ENCODE data around the gene PIEZO2.

Gene PIEZO2

GRCh38 chr18:11089931-11090715 is 59.2 kb downstream of the PIEZO2 start:
- H3K4me2 ChIP-seq (ENCODE audit: low read length) = no peak overlapping the region

GRCh38 chr18:11081009-11081532 is 68.3 kb downstream of the PIEZO2 start:
- no peak overlapping the region for H3K4me3 ChIP-seq (ENCODE audit: low read depth, low read length, poor library complexity, severe bottlenecking)
- no peaks in the 10 kb centered on the region for H3K4me1 ChIP-seq (ENCODE audit: insufficient read depth, low read length, severe bottlenecking)
- H3K9me3 ChIP-seq (ENCODE audit: low read length) = no peaks in the 10 kb centered on the region
- no peak overlapping the region for H2AFZ ChIP-seq (ENCODE audit: low read length)
- H4K20me1 ChIP-seq (ENCODE audit: insufficient read depth, low read length) = no peaks in the 10 kb centered on the region
- TF ChIP-seq CTCF (IDR thresholded peaks at IDR 0.05; ENCODE audit: low read length) (no peak), EZH2 (IDR thresholded peaks at IDR 0.05; ENCODE audit: borderline replicate concordance, low read length) (no peak)
- H3K4me2 ChIP-seq (ENCODE audit: low read length) = no peak overlapping the region
- H3K36me3 ChIP-seq (ENCODE audit: insufficient read depth, low read length) = no peaks in the 10 kb centered on the region
- H3K27ac ChIP-seq (ENCODE audit: low read depth, low read length, poor library complexity, severe bottlenecking) = no peak overlapping the region
- no peaks in the 10 kb centered on the region for H3K9me2 ChIP-seq (ENCODE audit: low read depth, low read length)
- no peaks in the 10 kb centered on the region; the same call in none of the 2 replicates for H3K27me3 ChIP-seq (ENCODE audit: insufficient read depth, low read length)
- no peaks in the 10 kb centered on the region for H3F3A ChIP-seq (ENCODE audit: insufficient read depth, low read length)
- no peak overlapping the region for H3K9ac ChIP-seq (ENCODE audit: low read length)
- H3K79me2 ChIP-seq (ENCODE audit: insufficient read depth, low read length) = no peaks in the 10 kb centered on the region

More at GRCh38 chr18:11089931-11090715, 59.2 kb downstream of the PIEZO2 start:
- Histone ChIP-seq H2AFZ (ENCODE audit: low read length) (no peak overlapping the region), H3K9me3 (ENCODE audit: low read length) (no peaks in the 10 kb centered on the region), H3K9me2 (ENCODE audit: low read depth, low read length) (no peaks in the 10 kb centered on the region), H3K27ac (ENCODE audit: low read depth, low read length, poor library complexity, severe bottlenecking) (no peak overlapping the region), H3K4me3 (ENCODE audit: low read depth, low read length, poor library complexity, severe bottlenecking) (no peak overlapping the region), H4K20me1 (ENCODE audit: insufficient read depth, low read length) (no peaks in the 10 kb centered on the region), H3K79me2 (ENCODE audit: insufficient read depth, low read length) (no peaks in the 10 kb centered on the region), H3K27me3 (ENCODE audit: insufficient read depth, low read length) (no peaks in the 10 kb centered on the region; the same call in 1 of the 2 replicates), H3K36me3 (ENCODE audit: insufficient read depth, low read length) (no peaks in the 10 kb centered on the region), H3F3A (ENCODE audit: insufficient read depth, low read length) (no peaks in the 10 kb centered on the region), H3K4me1 (ENCODE audit: insufficient read depth, low read length, severe bottlenecking) (no peaks in the 10 kb centered on the region), H3K9ac (ENCODE audit: low read length) (no peak overlapping the region)
- no peak for TF ChIP-seq CTCF (IDR thresholded peaks at IDR 0.05; ENCODE audit: low read length)
- no peak for TF ChIP-seq EZH2 (IDR thresholded peaks at IDR 0.05; ENCODE audit: borderline replicate concordance, low read length)

- H3K9ac ChIP-seq (ENCODE audit: low read length) = no peak overlapping the region
- no peak for TF ChIP-seq EZH2 (IDR thresholded peaks at IDR 0.05; ENCODE audit: borderline replicate concordance, low read length)
- no peak for TF ChIP-seq CTCF (IDR thresholded peaks at IDR 0.05; ENCODE audit: low read length)
- H3K9me2 ChIP-seq (ENCODE audit: low read depth, low read length) = no peaks in the 10 kb centered on the region
- H3K27me3 ChIP-seq (ENCODE audit: insufficient read depth, low read length) = no peaks in the 10 kb centered on the region; the same call in none of the 2 replicates
- H4K20me1 ChIP-seq (ENCODE audit: insufficient read depth, low read length) = no peaks in the 10 kb centered on the region
- H2AFZ ChIP-seq (ENCODE audit: low read length) = no peak overlapping the region
- no peak overlapping the region for H3K27ac ChIP-seq (ENCODE audit: low read depth, low read length, poor library complexity, severe bottlenecking)
- H3K79me2 ChIP-seq (ENCODE audit: insufficient read depth, low read length) = no peaks in the 10 kb centered on the region
- H3K36me3 ChIP-seq (ENCODE audit: insufficient read depth, low read length) = no peaks in the 10 kb centered on the region
- no peaks in the 10 kb centered on the region for H3K9me3 ChIP-seq (ENCODE audit: low read length)
- H3F3A ChIP-seq (ENCODE audit: insufficient read depth, low read length) = no peaks in the 10 kb centered on the region
- no peaks in the 10 kb centered on the region for H3K4me1 ChIP-seq (ENCODE audit: insufficient read depth, low read length, severe bottlenecking)
- no peak overlapping the region for H3K4me3 ChIP-seq (ENCODE audit: low read depth, low read length, poor library complexity, severe bottlenecking)
- no peak overlapping the region for H3K4me2 ChIP-seq (ENCODE audit: low read length)
Measured at GRCh38 chr18:11078491-11078890, 70.9 kb downstream of the PIEZO2 start.

Data from OCI-LY1 (cell line).